H1 (cell line): Measurements from ENCODE around the gene PGP.

ENCODE experiments used
- CEBPB ChIP-seq: IDR thresholded peaks from 2 replicates; pipeline ENCODE4 v1.6.1; 2012; ENCODE audit warnings: low read depth, low read length
- CTCF ChIP-seq, 3 experiments: IDR thresholded peaks; 1 replicate in 2 of 3; 2 replicates in 1 of 3; pipeline versions ENCODE4 v1.5.1 to v1.6.1; 2011; ENCODE audit warnings: low read length in 3 of 3, mild to moderate bottlenecking in 3 of 3, inconsistent platforms in 2 of 3, low read depth in 1 of 3, moderate library complexity in 1 of 3; ENCODE audit not compliant: insufficient read depth in 1 of 3; ENCODE audit errors: control extremely low read depth in 1 of 3
- EZH2 ChIP-seq: fragments of 200-600 bp; sonication (generic); IDR thresholded peaks from 2 replicates; pipeline ENCODE4 v1.7.1; 2012; ENCODE audit warnings: low read depth, mild to moderate bottlenecking, moderate library complexity, low read length, inconsistent platforms; ENCODE audit not compliant: severe bottlenecking
- HDAC6 ChIP-seq: IDR thresholded peaks from one replicate; pipeline ENCODE4 v1.7.1; 2012; ENCODE audit warnings: low read depth, mild to moderate bottlenecking, inconsistent platforms, low read length, moderate library complexity
- POLR2A ChIP-seq, 2 experiments: IDR thresholded peaks; 1 replicate in 1 of 2; 2 replicates in 1 of 2; pipeline ENCODE4 v1.6.1; 2011; ENCODE audit warnings: low read depth in 2 of 2, low read length in 2 of 2, mild to moderate bottlenecking in 2 of 2; ENCODE audit errors: control extremely low read depth in 1 of 2
- POLR2AphosphoS5 ChIP-seq: IDR thresholded peaks from 2 replicates; pipeline ENCODE4 v1.6.1; 2011; ENCODE audit warnings: low read depth, low read length
- RXRA ChIP-seq: IDR thresholded peaks from 2 replicates; pipeline ENCODE4 v1.6.1; 2011; ENCODE audit warnings: low read depth, mild to moderate bottlenecking, low read length, moderate library complexity; ENCODE audit not compliant: insufficient read depth
- SAP30 ChIP-seq: fragments of 300-600 bp; sonication (generic); IDR thresholded peaks from 2 replicates; pipeline ENCODE4 v1.7.1; 2012; ENCODE audit warnings: low read length, moderate library complexity, mild to moderate bottlenecking, inconsistent platforms; ENCODE audit not compliant: insufficient read depth, insufficient replicate concordance
- SUZ12 ChIP-seq: fragments of 200-600 bp; sonication (generic); IDR thresholded peaks from 2 replicates; pipeline ENCODE4 v1.6.1; 2012; ENCODE audit warnings: mild to moderate bottlenecking, inconsistent platforms, low read length, moderate library complexity, mixed read lengths
- ZNF274 ChIP-seq: IDR thresholded peaks from 2 replicates; pipeline ENCODE4 v1.7.0; 2012; ENCODE audit warnings: low read length, borderline replicate concordance; ENCODE audit errors: extremely low read depth

GRCh38 chr16:2179576-2179975, 35.1 kb downstream of the PGP start:
- TF ChIP-seq POLR2AphosphoS5 = no peak
- TF ChIP-seq HDAC6 = no peak
- no peak for TF ChIP-seq CTCF (IDR thresholded peaks at IDR 0.05; ENCODE audit: control extremely low read depth in 1 of 3, insufficient read depth in 1 of 3, low read depth in 1 of 3, low read length in 3 of 3)
- TF ChIP-seq EZH2 = no peak
- TF ChIP-seq SAP30 = no peak
- no peak for TF ChIP-seq ZNF274
- TF ChIP-seq SUZ12 = no peak
- no peak for TF ChIP-seq CEBPB
- TF ChIP-seq POLR2A (IDR thresholded peaks at IDR 0.05; ENCODE audit: control extremely low read depth in 1 of 2, low read depth in 2 of 2, low read length in 2 of 2) = no peak
- no peak for TF ChIP-seq RXRA
